ENCODE results near the gene RAD23A. TPM values are rescaled to one million over a fixed set of nuclear protein-coding genes. Genes with fewer than 3 reads are reported as not detected.

The RAD23A gene
- total RNA-seq, 1 donor from 2014 or later, result 109 TPM

DNA sequence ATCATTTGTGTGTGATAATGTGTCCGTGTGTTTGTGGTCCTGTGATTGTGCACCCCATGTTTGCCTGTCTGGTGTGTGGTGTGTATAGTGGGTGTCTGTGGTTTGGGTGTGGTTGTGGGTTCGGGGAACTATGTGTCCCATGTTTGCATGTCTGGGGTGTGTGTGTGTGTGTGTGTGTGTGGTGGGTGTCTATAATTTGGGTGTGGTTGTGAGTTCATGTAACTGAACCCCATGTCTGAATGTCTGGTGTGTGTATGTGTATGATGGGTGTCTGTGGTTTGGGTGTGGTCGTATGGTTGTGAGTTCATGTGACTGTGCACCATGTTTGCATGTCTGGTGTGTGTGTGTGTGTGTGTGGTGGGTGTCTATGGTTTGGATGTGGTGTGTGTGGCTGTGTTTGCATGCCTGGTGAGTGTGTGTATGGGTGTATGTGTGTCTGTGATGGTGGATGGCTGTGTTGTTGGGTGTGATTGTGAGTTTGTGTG is 38.5 kb downstream of the RAD23A start:
- Histone ChIP-seq H3K27me3 (peaks cover 7% of the 10 kb centered on the region), H3K27ac (no peak overlapping the region), H3K9me3 (no peaks in the 10 kb centered on the region), H3K36me3 (no peaks in the 10 kb centered on the region), H3K4me3 (no peak overlapping the region), H3K4me1 (peaks cover 7% of the 10 kb centered on the region)
- intact Hi-C loops (cut with DNase I), result no loop called here
- TF ChIP-seq, protein P1, sequence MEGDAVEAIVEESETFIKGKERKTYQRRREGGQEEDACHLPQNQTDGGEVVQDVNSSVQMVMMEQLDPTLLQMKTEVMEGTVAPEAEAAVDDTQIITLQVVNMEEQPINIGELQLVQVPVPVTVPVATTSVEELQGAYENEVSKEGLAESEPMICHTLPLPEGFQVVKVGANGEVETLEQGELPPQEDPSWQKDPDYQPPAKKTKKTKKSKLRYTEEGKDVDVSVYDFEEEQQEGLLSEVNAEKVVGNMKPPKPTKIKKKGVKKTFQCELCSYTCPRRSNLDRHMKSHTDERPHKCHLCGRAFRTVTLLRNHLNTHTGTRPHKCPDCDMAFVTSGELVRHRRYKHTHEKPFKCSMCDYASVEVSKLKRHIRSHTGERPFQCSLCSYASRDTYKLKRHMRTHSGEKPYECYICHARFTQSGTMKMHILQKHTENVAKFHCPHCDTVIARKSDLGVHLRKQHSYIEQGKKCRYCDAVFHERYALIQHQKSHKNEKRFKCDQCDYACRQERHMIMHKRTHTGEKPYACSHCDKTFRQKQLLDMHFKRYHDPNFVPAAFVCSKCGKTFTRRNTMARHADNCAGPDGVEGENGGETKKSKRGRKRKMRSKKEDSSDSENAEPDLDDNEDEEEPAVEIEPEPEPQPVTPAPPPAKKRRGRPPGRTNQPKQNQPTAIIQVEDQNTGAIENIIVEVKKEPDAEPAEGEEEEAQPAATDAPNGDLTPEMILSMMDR (IDR thresholded peaks at IDR 0.05), result no peak
- DNase-seq, result no peak
- no peak for ATAC-seq

- TF ChIP-seq, protein P1 (IDR thresholded peaks at IDR 0.05), result no peak
- Histone ChIP-seq H3K9me3 (no peaks in the 10 kb centered on the region), H3K27me3 (peaks cover 7% of the 10 kb centered on the region), H3K4me1 (peaks cover 7% of the 10 kb centered on the region), H3K36me3 (no peaks in the 10 kb centered on the region), H3K27ac (no peak overlapping the region), H3K4me3 (no peak overlapping the region)
- DNase-seq (no peak), ATAC-seq (no peak)
- intact Hi-C loops (cut with DNase I), result no loop called here
Observed at GRCh38 chr19:12984683-12985048, 39.0 kb downstream of the RAD23A start.

DNA sequence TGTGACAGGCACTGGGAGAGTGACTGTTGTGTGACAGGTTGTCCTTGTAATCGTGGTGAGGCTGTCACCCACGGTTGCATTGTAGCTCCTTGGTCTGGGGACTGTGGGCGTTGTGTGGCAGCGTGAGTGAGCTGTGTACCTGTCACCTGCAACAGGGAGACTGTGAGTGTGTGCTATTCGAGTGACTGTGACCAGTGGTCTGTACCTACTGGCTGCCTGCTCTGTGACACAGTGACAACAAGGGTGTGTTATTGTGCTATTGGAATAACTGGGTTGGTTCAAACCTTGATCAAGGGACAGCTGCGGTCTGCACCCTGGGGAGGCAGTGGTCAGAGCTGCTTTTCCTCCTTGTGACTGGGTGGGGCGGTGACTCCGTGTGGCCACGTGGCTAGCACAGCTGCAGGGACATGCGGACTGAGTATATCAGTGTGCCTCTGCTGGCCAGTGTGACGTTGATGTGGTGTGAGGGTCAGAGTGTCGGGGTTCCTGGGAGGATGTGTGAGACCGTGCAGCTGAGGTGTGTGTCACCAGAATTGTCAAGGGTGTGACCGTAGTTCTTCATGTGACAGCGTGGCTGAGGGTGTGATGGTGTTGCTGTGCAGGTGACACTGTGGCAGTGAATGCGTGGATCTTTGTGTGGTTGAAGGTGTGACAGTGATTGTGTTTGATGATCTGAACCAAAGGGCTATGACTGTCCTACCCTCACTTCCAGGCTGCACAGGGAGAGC is 39.6 kb downstream of the RAD23A start:
- no peak for DNase-seq
- intact Hi-C loops (cut with DNase I), result no loop called here
- no peaks in the 10 kb centered on the region for H3K9me3 ChIP-seq
- no peak overlapping the region for H3K27ac ChIP-seq
- peaks cover 7% of the 10 kb centered on the region for H3K4me1 ChIP-seq
- no peaks in the 10 kb centered on the region for H3K36me3 ChIP-seq
- peaks cover 7% of the 10 kb centered on the region for H3K27me3 ChIP-seq
- peak; percentile 68 for ATAC-seq
- TF ChIP-seq, protein P1 (IDR thresholded peaks at IDR 0.05), result no peak
- no peak overlapping the region for H3K4me3 ChIP-seq

DNA sequence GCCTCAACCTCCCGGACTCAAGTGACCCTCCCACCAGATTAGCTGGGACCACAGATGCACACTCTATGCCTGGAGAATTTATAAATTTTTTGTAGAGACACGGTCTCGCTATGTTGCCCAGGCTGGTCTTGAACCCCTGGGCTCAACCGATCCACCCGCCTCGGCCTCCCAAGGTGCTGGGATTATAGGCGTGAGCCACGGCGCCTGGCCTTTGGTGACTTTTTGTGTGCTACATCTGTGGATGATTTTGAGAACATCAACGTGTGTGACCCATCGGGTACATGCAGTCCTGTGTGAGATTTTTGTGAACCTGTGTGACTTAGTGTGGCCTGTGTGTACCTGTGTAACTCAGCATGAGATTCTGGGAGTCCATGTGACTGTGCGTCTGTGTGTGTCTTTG is 41.1 kb downstream of the RAD23A start:
- DNase-seq (no peak), ATAC-seq (no peak)
- H3K9me3 ChIP-seq, result no peaks in the 10 kb centered on the region
- TF ChIP-seq, protein P1 (IDR thresholded peaks at IDR 0.05), result no peak
- H3K4me1 ChIP-seq, result peaks cover 7% of the 10 kb centered on the region
- H3K4me3 ChIP-seq, result no peak overlapping the region
- H3K36me3 ChIP-seq, result no peaks in the 10 kb centered on the region
- H3K27ac ChIP-seq, result peak overlapping the region; percentile 6
- no peaks in the 10 kb centered on the region for H3K27me3 ChIP-seq
- intact Hi-C loops (cut with DNase I), result no loop called here

GRCh38 chr19:12987190-12987589 is 41.5 kb downstream of the RAD23A start:
- DNase-seq, result no peak
- TF ChIP-seq, protein P1 (IDR thresholded peaks at IDR 0.05), result no peak
- no peaks in the 10 kb centered on the region for H3K27me3 ChIP-seq
- peak overlapping the region; percentile 6 for H3K27ac ChIP-seq
- H3K4me1 ChIP-seq, result peaks cover 7% of the 10 kb centered on the region
- H3K4me3 ChIP-seq, result no peak overlapping the region
- no peaks in the 10 kb centered on the region for H3K9me3 ChIP-seq
- intact Hi-C loops (cut with DNase I), result no loop called here
- H3K36me3 ChIP-seq, result no peaks in the 10 kb centered on the region
- ATAC-seq, result no peak

Data from upper lobe of right lung (tissue), 1 donor.